Esophagus muscularis mucosa (tissue), 4 donors: ENCODE measurements around the gene SLX4IP. TPM values are rescaled to one million over a fixed set of nuclear protein-coding genes. Genes with fewer than 3 reads are reported as not detected.

Source experiments
- DNase-seq: peaks from one replicate; pipeline ENCODE4 v3.0.0-alpha.2; 2017; ENCODE audit errors: extremely low spot score
- H3K27ac ChIP-seq, 4 donors: fragments of 200-600 bp; sonication (generic); replicated peaks in 1 of 4; 1 replicate in 3 of 4; 2 replicates in 1 of 4; pipeline ENCODE4 v1.5.1; 2016 to 2019; ENCODE audit warnings: mild to moderate bottlenecking in 1 of 4
- H3K27me3 ChIP-seq, 4 donors: fragments of 200-600 bp; sonication (generic); one replicate each; pipeline versions ENCODE4 v1.5.1 to v1.6.0; 2016 to 2019
- H3K36me3 ChIP-seq, 4 donors: fragments of 200-600 bp; sonication (generic); one replicate each; pipeline ENCODE4 v1.5.1; 2016 to 2019
- H3K4me1 ChIP-seq, 4 donors: fragments of 200-600 bp; sonication (generic); one replicate each; pipeline ENCODE4 v1.5.1; 2016 to 2019
- H3K4me3 ChIP-seq, 4 donors: fragments of 200-600 bp; sonication (generic); 1 replicate in 2 of 4; 2 replicates in 2 of 4; pipeline ENCODE4 v1.5.1; 2016 to 2019; ENCODE audit warnings: mild to moderate bottlenecking in 4 of 4, moderate library complexity in 1 of 4
- H3K9me3 ChIP-seq, 4 donors: fragments of 200-600 bp; sonication (generic); 1 replicate in 3 of 4; 2 replicates in 1 of 4; pipeline ENCODE4 v1.5.1; 2016 to 2019
- CTCF ChIP-seq, 3 experiments: fragments of 200-600 bp in 2 of 3; fragments of 450-650 bp in 1 of 3; sonication (generic) in 2 of 3; IDR thresholded peaks; one replicate each; pipeline ENCODE4 v1.5.1; 2017 to 2019; ENCODE audit warnings: antibody characterized with exemption in 3 of 3, mild to moderate bottlenecking in 2 of 3, moderate library complexity in 1 of 3
- EP300 ChIP-seq: sonication (generic); formaldehyde crosslinking; IDR thresholded peaks from one replicate; pipeline ENCODE4 v1.6.1; 2017; ENCODE audit warnings: antibody characterized with exemption
- POLR2A ChIP-seq: fragments of 450-650 bp; IDR thresholded peaks from one replicate; pipeline ENCODE4 v1.6.1; 2017; ENCODE audit warnings: antibody characterized with exemption, moderate library complexity, mild to moderate bottlenecking, low read depth
- POLR2AphosphoS5 ChIP-seq, 2 donors: sonication (generic); formaldehyde crosslinking; IDR thresholded peaks; one replicate each; pipeline ENCODE4 v1.6.1; 2017; ENCODE audit warnings: antibody characterized with exemption in 2 of 2
- WGBS: methylation state at CpG from one replicate; pipeline ENCODE4 v1.1.5; 2018; 5-methylcytosine and 5-hydroxymethylcytosine counted together
- intact Hi-C: fragments of 100-400 bp; cut with DNase I; formaldehyde crosslinking; loops from one replicate; pipeline ENCODE4 v1.15.1; 2023
- total RNA-seq, 4 donors: library from RNA; depleted of rRNA; stranded (reverse); fragments of >200 nt; gene quantifications; one replicate each; pipeline versions ENCODE4 v1.1.0 to v1.2.1, GENCODE V29; 2016

SLX4IP gene
- total RNA-seq, 4 donors from 2014 or later: 1.2 to 2.1 (median 1.5) TPM

GRCh38 chr20:10398834-10399369, 36.2 kb upstream of the SLX4IP start:
- WGBS: 78% methylated on average over 3 of the region's 3 CpGs
- no peak overlapping the region for H3K4me3 ChIP-seq
- no peaks in the 10 kb centered on the region for H3K27me3 ChIP-seq
- H3K9me3 ChIP-seq: no peaks in the 10 kb centered on the region
- H3K27ac ChIP-seq: no peak overlapping the region
- intact Hi-C loops: no loop called here
- H3K36me3 ChIP-seq: peaks cover 0 to 6% (median 0%) of the 10 kb centered on the region in 4 donors
- H3K4me1 ChIP-seq: no peaks in the 10 kb centered on the region
- no peak for TF ChIP-seq POLR2AphosphoS5 (IDR thresholded peaks at IDR 0.05)
- TF ChIP-seq CTCF (IDR thresholded peaks at IDR 0.05): no peak
- TF ChIP-seq EP300: no peak
- no peak for TF ChIP-seq POLR2A
- DNase-seq: no peak

GRCh38 chr20:10402938-10403608, 32.0 kb upstream of the SLX4IP start:
- 85% methylated on average over 3 of the region's 3 CpGs for WGBS
- Histone ChIP-seq H3K9me3 (no peaks in the 10 kb centered on the region), H3K27ac (no peak overlapping the region), H3K4me1 (no peaks in the 10 kb centered on the region), H3K36me3 (peaks cover 2 to 44% (median 23%) of the 10 kb centered on the region in 4 donors), H3K27me3 (no peaks in the 10 kb centered on the region), H3K4me3 (no peak overlapping the region)
- TF ChIP-seq POLR2AphosphoS5 (IDR thresholded peaks at IDR 0.05) (no peak), CTCF (IDR thresholded peaks at IDR 0.05) (no peak), EP300 (no peak), POLR2A (no peak)
- no peak for DNase-seq
- intact Hi-C loops: no loop called here

- DNase-seq: no peak
- peaks cover 2 to 49% (median 23%) of the 10 kb centered on the region in 4 donors for H3K36me3 ChIP-seq
- H3K9me3 ChIP-seq: no peaks in the 10 kb centered on the region
- TF ChIP-seq CTCF (IDR thresholded peaks at IDR 0.05): no peak
- no peak for TF ChIP-seq POLR2A
- no peak for TF ChIP-seq EP300
- TF ChIP-seq POLR2AphosphoS5 (IDR thresholded peaks at IDR 0.05): no peak
- intact Hi-C loops: no loop called here
- H3K4me3 ChIP-seq: no peak overlapping the region
- H3K4me1 ChIP-seq: no peaks in the 10 kb centered on the region
- H3K27ac ChIP-seq: no peak overlapping the region
- 73% methylated on average over 2 of the region's 2 CpGs for WGBS
- H3K27me3 ChIP-seq: no peaks in the 10 kb centered on the region
Observed at GRCh38 chr20:10404023-10404628, 31.0 kb upstream of the SLX4IP start.

- no peaks in the 10 kb centered on the region for H3K4me1 ChIP-seq
- WGBS: 79% methylated on average over 4 of the region's 4 CpGs
- no peak overlapping the region for H3K4me3 ChIP-seq
- no peaks in the 10 kb centered on the region for H3K9me3 ChIP-seq
- intact Hi-C loops: no loop called here
- peaks cover 2 to 49% (median 23%) of the 10 kb centered on the region in 4 donors for H3K36me3 ChIP-seq
- H3K27me3 ChIP-seq: no peaks in the 10 kb centered on the region
- H3K27ac ChIP-seq: no peak overlapping the region
- DNase-seq: no peak
- no peak for TF ChIP-seq CTCF (IDR thresholded peaks at IDR 0.05)
- TF ChIP-seq POLR2A: no peak
- TF ChIP-seq EP300: no peak
- TF ChIP-seq POLR2AphosphoS5 (IDR thresholded peaks at IDR 0.05): no peak
Observed at GRCh38 chr20:10404959-10405530, 30.1 kb upstream of the SLX4IP start.
